ENCODE data around the gene SAFB. TPM values are rescaled to one million over a fixed set of nuclear protein-coding genes. Genes with fewer than 3 reads are reported as not detected.

SAFB gene
- total RNA-seq, 4 donors from 2014 or later, result 39.7 to 73.6 (median 65.2) TPM

GRCh38 chr19:5703819-5704818, 81.2 kb downstream of the SAFB start:
- no peak overlapping the region for H3K4me3 ChIP-seq
- no peak overlapping the region for H3K27ac ChIP-seq
- no peaks in the 10 kb centered on the region for H3K4me1 ChIP-seq
- no peaks in the 10 kb centered on the region for H3K27me3 ChIP-seq
- peaks cover 0 to 95% of the 10 kb centered on the region in 2 donors for H3K36me3 ChIP-seq
- ATAC-seq, result no peak
- no peaks in the 10 kb centered on the region for H3K9me3 ChIP-seq
- TF ChIP-seq EP300 (IDR thresholded peaks at IDR 0.05) (no peak), CTCF (IDR thresholded peaks at IDR 0.05) (no peak), POLR2A (IDR thresholded peaks at IDR 0.05) (no peak), POLR2AphosphoS5 (IDR thresholded peaks at IDR 0.05) (no peak)
- 93% methylated on average over 3 of the region's 40 CpGs; no CpG with 5 or more reads in 1 of the 2 donors for WGBS, 2 donors (ENCODE audit: low coverage in 1 of 2)

- Histone ChIP-seq H3K27me3 (no peaks in the 10 kb centered on the region), H3K4me1 (no peaks in the 10 kb centered on the region), H3K9me3 (no peaks in the 10 kb centered on the region), H3K4me3 (no peak overlapping the region), H3K27ac (no peak overlapping the region), H3K36me3 (peaks cover 0 to 95% of the 10 kb centered on the region in 2 donors)
- 87% methylated on average over 3 of the region's 16 CpGs for WGBS, 2 donors (ENCODE audit: low coverage in 1 of 2)
- ATAC-seq, result no peak
- no peak for TF ChIP-seq POLR2A (IDR thresholded peaks at IDR 0.05)
- TF ChIP-seq EP300 (IDR thresholded peaks at IDR 0.05), result no peak
- no peak for TF ChIP-seq POLR2AphosphoS5 (IDR thresholded peaks at IDR 0.05)
Observed at GRCh38 chr19:5705552-5705951, 82.7 kb downstream of the SAFB start.

- Histone ChIP-seq H3K27me3 (no peaks in the 10 kb centered on the region), H3K4me1 (no peaks in the 10 kb centered on the region), H3K27ac (no peak overlapping the region), H3K36me3 (peaks cover 0 to 96% of the 10 kb centered on the region in 2 donors), H3K4me3 (no peak overlapping the region), H3K9me3 (no peaks in the 10 kb centered on the region)
- 94% methylated on average over 7 to 9 of the region's 35 CpGs for WGBS, 2 donors (ENCODE audit: low coverage in 1 of 2)
- no peak for ATAC-seq
- TF ChIP-seq EP300 (IDR thresholded peaks at IDR 0.05) (no peak), POLR2A (IDR thresholded peaks at IDR 0.05) (no peak), CTCF (IDR thresholded peaks at IDR 0.05) (no peak)
Observed at GRCh38 chr19:5706876-5707573, 84.1 kb downstream of the SAFB start.

GRCh38 chr19:5707576-5708575, 85.0 kb downstream of the SAFB start:
- Histone ChIP-seq H3K36me3 (peaks cover 0 to 100% of the 10 kb centered on the region in 2 donors), H3K9me3 (no peaks in the 10 kb centered on the region), H3K4me1 (no peaks in the 10 kb centered on the region), H3K27ac (no peak overlapping the region), H3K27me3 (no peaks in the 10 kb centered on the region), H3K4me3 (no peak overlapping the region)
- 91 to 100% methylated on average over 3 to 10 of the region's 37 CpGs for WGBS, 2 donors (ENCODE audit: low coverage in 1 of 2)
- no peak for ATAC-seq
- TF ChIP-seq EP300 (IDR thresholded peaks at IDR 0.05), result no peak
- TF ChIP-seq CTCF (IDR thresholded peaks at IDR 0.05), result no peak
- no peak for TF ChIP-seq POLR2AphosphoS5 (IDR thresholded peaks at IDR 0.05)
- no peak for TF ChIP-seq POLR2A (IDR thresholded peaks at IDR 0.05)

Measured in gastroesophageal sphincter (tissue), 4 donors.